MM.1S (cell line): ENCODE data around the gene USP20.

Experiments used
- DNase-seq: peaks from one replicate; pipeline ENCODE4 v3.0.0-alpha.2; 2015
- H2AFZ ChIP-seq: fragments of 300-600 bp; sonication (generic); 2 replicates; pipeline ENCODE4 v1.6.0; 2016; ENCODE audit warnings: antibody characterized with exemption, low read length
- H3F3A ChIP-seq: fragments of 300-600 bp; sonication (generic); 2 replicates; pipeline ENCODE4 v1.6.1; 2016; ENCODE audit warnings: mild to moderate bottlenecking, antibody characterized with exemption, low read length, moderate library complexity, mixed read lengths; ENCODE audit not compliant: insufficient read depth
- H3K27ac ChIP-seq: fragments of 300-600 bp; sonication (generic); 2 replicates; pipeline ENCODE4 v1.5.1; 2016; ENCODE audit warnings: mild to moderate bottlenecking, low read length
- H3K27me3 ChIP-seq: fragments of 300-600 bp; sonication (generic); replicated peaks from 2 replicates; pipeline ENCODE4 v1.6.0; 2016; ENCODE audit warnings: low read length; ENCODE audit not compliant: insufficient read depth
- H3K36me3 ChIP-seq: fragments of 300-600 bp; sonication (generic); replicated peaks from 2 replicates; pipeline ENCODE4 v1.6.1; 2016; ENCODE audit warnings: mild to moderate bottlenecking, low read length, mixed read lengths; ENCODE audit not compliant: insufficient read depth
- H3K4me1 ChIP-seq: fragments of 300-600 bp; sonication (generic); 2 replicates; pipeline ENCODE4 v1.6.1; 2016; ENCODE audit warnings: low read length, mixed read lengths
- H3K4me2 ChIP-seq: fragments of 300-600 bp; sonication (generic); 2 replicates; pipeline ENCODE4 v1.6.0; 2016; ENCODE audit warnings: low read depth, low read length
- H3K4me3 ChIP-seq: fragments of 300-600 bp; sonication (generic); 2 replicates; pipeline ENCODE4 v1.5.1; 2016; ENCODE audit warnings: low read length, mixed read lengths
- H3K79me2 ChIP-seq: fragments of 300-600 bp; sonication (generic); 2 replicates; pipeline ENCODE4 v1.6.1; 2016; ENCODE audit warnings: mixed run types, low read length, mixed read lengths
- H3K9ac ChIP-seq: fragments of 300-600 bp; sonication (generic); 2 replicates; pipeline ENCODE4 v1.6.1; 2016; ENCODE audit warnings: low read length, mixed read lengths
- H3K9me2 ChIP-seq: fragments of 300-600 bp; sonication (generic); replicated peaks from 2 replicates; pipeline ENCODE4 v1.6.1; 2016; ENCODE audit warnings: mild to moderate bottlenecking, low read length, mixed read lengths; ENCODE audit not compliant: insufficient read depth
- H3K9me3 ChIP-seq: fragments of 300-600 bp; sonication (generic); replicated peaks from 2 replicates; pipeline ENCODE4 v1.6.1; 2016; ENCODE audit warnings: mild to moderate bottlenecking, low read length, mixed read lengths; ENCODE audit not compliant: insufficient read depth
- H4K20me1 ChIP-seq: fragments of 300-600 bp; sonication (generic); 2 replicates; pipeline ENCODE4 v1.6.1; 2016; ENCODE audit warnings: mild to moderate bottlenecking, low read length, moderate library complexity, mixed read lengths; ENCODE audit not compliant: insufficient read depth
- CTCF ChIP-seq: fragments of 300-600 bp; sonication (generic); IDR thresholded peaks from 2 replicates; pipeline ENCODE4 v1.5.1; 2016; ENCODE audit warnings: antibody characterized with exemption, low read length, mixed read lengths
- EZH2 ChIP-seq: fragments of 300-600 bp; sonication (generic); optimal IDR thresholded peaks from 2 replicates; pipeline ENCODE3; 2017; ENCODE audit warnings: low read depth, mild to moderate bottlenecking, antibody characterized with exemption, low read length, mixed read lengths
- EZH2phosphoT487 ChIP-seq: fragments of 300-600 bp; sonication (generic); IDR thresholded peaks from 2 replicates; pipeline ENCODE4 v1.6.1; 2018; ENCODE audit warnings: antibody characterized with exemption, low read length

The USP20 gene

GRCh38 chr9:129835128-129835859 lies at the start of gene USP20, which contains the start of gene C9orf78:
Gene USP20 (plus strand): TSS chr9:129835458. CDS start chr9:129852556, 17,098 bp downstream.
Gene C9orf78 (minus strand): TSS chr9:129835275. CDS start chr9:129835221, 54 bp downstream.
- peak within 1 kb of the TSS; percentile 89 for H2AFZ ChIP-seq
- TF ChIP-seq EZH2phosphoT487 (no peak), CTCF (no peak), EZH2 (no peak)
- H3K4me3 ChIP-seq: peak within 1 kb of the TSS; percentile 95
- H3K36me3 ChIP-seq: peaks cover 4% of the 10 kb centered on the region; the same call in 1 of the 2 replicates
- peak within 1 kb of the TSS; percentile 41; the same call in 1 of the 2 replicates for H3K27ac ChIP-seq
- peak; percentile 98 for DNase-seq
- H4K20me1 ChIP-seq: no peaks in the 10 kb centered on the region
- H3K4me2 ChIP-seq: peak within 1 kb of the TSS; percentile 84
- no peaks in the 10 kb centered on the region for H3K9me3 ChIP-seq
- H3K27me3 ChIP-seq: no peaks in the 10 kb centered on the region
- H3F3A ChIP-seq: no peaks in the 10 kb centered on the region
- peak within 1 kb of the TSS; percentile 87 for H3K9ac ChIP-seq
- no peaks in the 10 kb centered on the region for H3K9me2 ChIP-seq
- H3K4me1 ChIP-seq: peaks cover 14% of the 10 kb centered on the region; the same call in 1 of the 2 replicates
- H3K79me2 ChIP-seq: peaks cover 27% of the 10 kb centered on the region

GRCh38 chr9:129785866-129786265 lies 49.4 kb upstream of the USP20 start:
- H3K9me2 ChIP-seq: no peaks in the 10 kb centered on the region
- no peaks in the 10 kb centered on the region for H3K79me2 ChIP-seq
- peaks cover 81% of the 10 kb centered on the region for H3K27me3 ChIP-seq
- no peaks in the 10 kb centered on the region for H4K20me1 ChIP-seq
- no peak overlapping the region for H3K4me3 ChIP-seq
- no peak overlapping the region for H2AFZ ChIP-seq
- no peaks in the 10 kb centered on the region for H3K4me1 ChIP-seq
- TF ChIP-seq CTCF (no peak), EZH2 (no peak), EZH2phosphoT487 (no peak)
- H3K9ac ChIP-seq: no peak overlapping the region
- DNase-seq: no peak
- H3K4me2 ChIP-seq: no peak overlapping the region
- no peaks in the 10 kb centered on the region for H3K36me3 ChIP-seq
- no peak overlapping the region for H3K27ac ChIP-seq
- no peaks in the 10 kb centered on the region for H3F3A ChIP-seq
- H3K9me3 ChIP-seq: no peaks in the 10 kb centered on the region

- H3K9me3 ChIP-seq: no peaks in the 10 kb centered on the region
- no peaks in the 10 kb centered on the region for H3K79me2 ChIP-seq
- no peaks in the 10 kb centered on the region for H3K4me1 ChIP-seq
- H4K20me1 ChIP-seq: no peaks in the 10 kb centered on the region
- H3K9ac ChIP-seq: no peak overlapping the region
- H3K9me2 ChIP-seq: no peaks in the 10 kb centered on the region
- no peak overlapping the region for H3K27ac ChIP-seq
- no peak overlapping the region for H3K4me2 ChIP-seq
- no peak for DNase-seq
- H3F3A ChIP-seq: no peaks in the 10 kb centered on the region
- H3K27me3 ChIP-seq: peaks cover 76% of the 10 kb centered on the region
- H3K36me3 ChIP-seq: no peaks in the 10 kb centered on the region
- no peak overlapping the region for H2AFZ ChIP-seq
- TF ChIP-seq EZH2 (no peak), EZH2phosphoT487 (no peak), CTCF (no peak)
- no peak overlapping the region for H3K4me3 ChIP-seq
Observed at GRCh38 chr9:129786481-129786880, 48.8 kb upstream of the USP20 start.
